H1 (cell line): ENCODE data around the gene PARP14. TPM values are rescaled to one million over a fixed set of nuclear protein-coding genes. Genes with fewer than 3 reads are reported as not detected.

Experiments used
- CTCF ChIA-PET: fragments of 300-600 bp; sonication (Branson Sonifier 250); formaldehyde crosslinking; loops from one replicate; lab custom pipeline; 2021; ENCODE audit not compliant: partially characterized antibody; lab: Charles Lee
- POLR2A ChIA-PET: fragments of 300-600 bp; sonication (Branson Sonifier 250); formaldehyde crosslinking; loops from one replicate; lab custom pipeline; 2021; ENCODE audit warnings: inconsistent platforms; ENCODE audit not compliant: partially characterized antibody; lab: Charles Lee
- DNase-seq, 2 experiments: peaks; one replicate each; pipeline versions ENCODE4 v3.0.0 to v3.0.0-alpha.2; 2010 to 2022; ENCODE audit warnings: low spot score in 2 of 2, low read depth in 1 of 2, mixed read lengths in 1 of 2
- FAIRE-seq: peaks from 2 replicates; lab custom pipeline; 2011; peaks lifted over from hg19 to GRCh38; lab: Jason Lieb, UNC
- H2AFZ ChIP-seq: 2 replicates; pipeline ENCODE4 v1.8.1; 2012; ENCODE audit warnings: low read length, inconsistent platforms
- H2AK5ac ChIP-seq: 2 replicates; pipeline ENCODE4 v1.6.1; 2013; ENCODE audit warnings: low read depth, low read length
- H2BK120ac ChIP-seq: replicated peaks from 2 replicates; pipeline ENCODE3; 2013; ENCODE audit warnings: low read depth, low read length, inconsistent platforms
- H2BK12ac ChIP-seq: 2 replicates; pipeline ENCODE4 v1.6.1; 2013; ENCODE audit warnings: low read depth, low read length
- H2BK15ac ChIP-seq: 2 replicates; pipeline ENCODE4 v1.6.1; 2013; ENCODE audit warnings: low read length
- H2BK20ac ChIP-seq: 2 replicates; pipeline ENCODE4 v1.6.1; 2013; ENCODE audit warnings: low read length
- H2BK5ac ChIP-seq: 2 replicates; pipeline ENCODE4 v1.6.1; 2013; ENCODE audit warnings: low read depth, low read length
- H3K14ac ChIP-seq: 2 replicates; pipeline ENCODE4 v1.6.1; 2013; ENCODE audit warnings: inconsistent platforms; ENCODE audit not compliant: insufficient read length
- H3K18ac ChIP-seq: 2 replicates; pipeline ENCODE4 v1.6.1; 2013; ENCODE audit warnings: low read length; ENCODE audit errors: extremely low read depth
- H3K23ac ChIP-seq: 2 replicates; pipeline ENCODE4 v1.6.1; 2013; ENCODE audit warnings: inconsistent platforms; ENCODE audit not compliant: insufficient read length
- H3K23me2 ChIP-seq: 2 replicates; pipeline ENCODE4 v1.6.1; 2013; ENCODE audit warnings: low read depth, low read length
- H3K27ac ChIP-seq: 2 replicates; pipeline ENCODE4 v1.6.1; 2011; ENCODE audit warnings: low read depth, low read length, inconsistent platforms
- H3K27me3 ChIP-seq, 4 experiments: replicated peaks in 1 of 4; 1 replicate in 1 of 4; 2 replicates in 3 of 4; pipeline versions ENCODE4 v1.6.1 to v1.8.1; 2011 to 2013; ENCODE audit warnings: low read length in 3 of 4, mild to moderate bottlenecking in 3 of 4, inconsistent platforms in 2 of 4, mixed read lengths in 2 of 4, moderate library complexity in 1 of 4; ENCODE audit not compliant: control insufficient read depth in 3 of 4, insufficient read depth in 3 of 4; ENCODE audit errors: extremely low read depth in 1 of 4
- H3K36me3 ChIP-seq, 4 experiments: 2 replicates each; pipeline versions ENCODE4 v1.6.1 to v1.8.1; 2011 to 2013; ENCODE audit warnings: mild to moderate bottlenecking in 4 of 4, low read length in 3 of 4, moderate library complexity in 2 of 4, control low read depth in 1 of 4, inconsistent platforms in 1 of 4; ENCODE audit not compliant: insufficient read depth in 4 of 4, control insufficient read depth in 2 of 4
- H3K4ac ChIP-seq: replicated peaks from 2 replicates; pipeline ENCODE3; 2013; ENCODE audit warnings: low read length, low read depth, mixed read lengths, inconsistent platforms; ENCODE audit not compliant: insufficient read length
- H3K4me1 ChIP-seq, 4 experiments: replicated peaks in 1 of 4; 1 replicate in 1 of 4; 2 replicates in 3 of 4; pipeline versions ENCODE4 v1.6.1 to v1.8.1; 2011 to 2013; ENCODE audit warnings: low read length in 3 of 4, inconsistent platforms in 2 of 4, mixed read lengths in 1 of 4; ENCODE audit not compliant: insufficient read depth in 4 of 4, control insufficient read depth in 3 of 4
- H3K4me2 ChIP-seq, 2 experiments: 2 replicates each; pipeline versions ENCODE4 v1.6.1 to v1.8.1; 2011 to 2013; ENCODE audit warnings: low read depth in 2 of 2, low read length in 2 of 2, control low read depth in 1 of 2, inconsistent platforms in 1 of 2, mild to moderate bottlenecking in 1 of 2; ENCODE audit not compliant: insufficient read depth in 1 of 2
- H3K4me3 ChIP-seq, 4 experiments: fragments of 200-600, 300-600 bp in 1 of 4; sonication (generic), shearing (Covaris generic), sonication (Bioruptor Twin) in 1 of 4; 2 replicates each; pipeline versions ENCODE4 v1.5.1 to v1.8.1; 2011 to 2016; ENCODE audit warnings: low read length in 4 of 4, low read depth in 3 of 4, control low read depth in 2 of 4, inconsistent platforms in 2 of 4, mild to moderate bottlenecking in 2 of 4, mixed read lengths in 1 of 4, moderate library complexity in 1 of 4; ENCODE audit not compliant: insufficient read depth in 2 of 4; ENCODE audit errors: extremely low read depth in 1 of 4
- H3K56ac ChIP-seq: replicated peaks from 2 replicates; pipeline ENCODE3; 2013; ENCODE audit warnings: low read depth, mild to moderate bottlenecking, mixed read lengths, low read length, inconsistent platforms; ENCODE audit not compliant: insufficient read length
- H3K79me1 ChIP-seq: 2 replicates; pipeline ENCODE4 v1.6.1; 2013; ENCODE audit warnings: low read depth, low read length, control low read depth
- H3K79me2 ChIP-seq, 2 experiments: 2 replicates each; pipeline versions ENCODE4 v1.6.1 to v1.8.1; 2012 to 2013; ENCODE audit warnings: low read length in 2 of 2, mild to moderate bottlenecking in 2 of 2, inconsistent platforms in 1 of 2; ENCODE audit not compliant: insufficient read depth in 2 of 2, control insufficient read depth in 1 of 2
- H3K9ac ChIP-seq, 4 experiments: replicated peaks in 1 of 4; 1 replicate in 1 of 4; 2 replicates in 3 of 4; pipeline versions ENCODE4 v1.6.1 to v1.8.1; 2011 to 2013; ENCODE audit warnings: low read depth in 3 of 4, low read length in 3 of 4, control low read depth in 2 of 4, mild to moderate bottlenecking in 2 of 4, moderate library complexity in 2 of 4, inconsistent platforms in 1 of 4; ENCODE audit errors: extremely low read depth in 1 of 4
- H3K9me3 ChIP-seq, 2 experiments: 2 replicates each; pipeline versions ENCODE4 v1.6.1 to v1.8.1; 2012 to 2013; ENCODE audit warnings: mild to moderate bottlenecking in 2 of 2, moderate library complexity in 2 of 2, control low read depth in 1 of 2, inconsistent platforms in 1 of 2, low read depth in 1 of 2, low read length in 1 of 2, mixed read lengths in 1 of 2; ENCODE audit not compliant: insufficient read depth in 2 of 2
- H4K20me1 ChIP-seq, 2 experiments: replicated peaks in 1 of 2; 2 replicates each; pipeline versions ENCODE3 to v1.8.1; 2011 to 2013; ENCODE audit warnings: inconsistent platforms in 2 of 2, low read length in 2 of 2, mild to moderate bottlenecking in 1 of 2; ENCODE audit not compliant: insufficient read depth in 2 of 2, control insufficient read depth in 1 of 2
- H4K5ac ChIP-seq: 2 replicates; pipeline ENCODE4 v1.6.1; 2013; ENCODE audit warnings: low read length, low read depth, mixed read lengths, inconsistent platforms; ENCODE audit not compliant: insufficient read length
- H4K8ac ChIP-seq: 2 replicates; pipeline ENCODE4 v1.8.0; 2013; ENCODE audit warnings: mild to moderate bottlenecking, moderate library complexity, low read length, inconsistent platforms; ENCODE audit not compliant: insufficient read depth; ENCODE audit errors: extremely low read depth
- H4K91ac ChIP-seq: replicated peaks from 2 replicates; pipeline ENCODE3; 2013; ENCODE audit warnings: low read length, mixed read lengths, inconsistent platforms; ENCODE audit not compliant: insufficient read length
- ASH2L ChIP-seq: fragments of 200-600, 300-600 bp; sonication (generic); IDR thresholded peaks from one replicate; pipeline ENCODE4 v1.7.1; 2017; ENCODE audit warnings: low read length
- CEBPB ChIP-seq: IDR thresholded peaks from 2 replicates; pipeline ENCODE4 v1.6.1; 2012; ENCODE audit warnings: low read depth, low read length
- CHD2 ChIP-seq: IDR thresholded peaks from 2 replicates; pipeline ENCODE4 v1.6.1; 2012; ENCODE audit warnings: low read length, improper control_type of control experiment
- CTBP2 ChIP-seq: IDR thresholded peaks from 2 replicates; pipeline ENCODE4 v1.7.0; 2011; ENCODE audit warnings: borderline replicate concordance, mild to moderate bottlenecking, moderate library complexity, mixed read lengths, low read length; ENCODE audit not compliant: insufficient read depth, insufficient read length
- NANOG ChIP-seq: IDR thresholded peaks from 2 replicates; pipeline ENCODE4 v1.6.1; 2011; ENCODE audit warnings: low read length, low read depth, mild to moderate bottlenecking, inconsistent platforms; ENCODE audit not compliant: insufficient read depth, poor library complexity, severe bottlenecking
- POLR2AphosphoS5 ChIP-seq: IDR thresholded peaks from 2 replicates; pipeline ENCODE4 v1.6.1; 2011; ENCODE audit warnings: low read depth, low read length
- RAD21 ChIP-seq, 2 experiments: IDR thresholded peaks in 1 of 2; conservative IDR thresholded peaks in 1 of 2; 2 replicates each; pipeline ENCODE4 v1.6.1; 2011; ENCODE audit warnings: low read depth in 2 of 2, low read length in 2 of 2, improper control_type of control experiment in 1 of 2, inconsistent platforms in 1 of 2, mild to moderate bottlenecking in 1 of 2, moderate library complexity in 1 of 2
- RNF2 ChIP-seq: fragments of 200-900, 300-1000 bp; sonication (generic); IDR thresholded peaks from 2 replicates; pipeline ENCODE4 v1.7.1; 2016; ENCODE audit warnings: borderline replicate concordance, low read depth, mild to moderate bottlenecking, antibody characterized with exemption, low read length; ENCODE audit not compliant: poor library complexity, severe bottlenecking; ENCODE audit errors: missing control alignments
- SIN3A ChIP-seq, 2 experiments: IDR thresholded peaks in 1 of 2; conservative IDR thresholded peaks in 1 of 2; 2 replicates each; pipeline ENCODE4 v1.6.1; 2011 to 2012; ENCODE audit warnings: low read length in 2 of 2, improper control_type of control experiment in 1 of 2, low read depth in 1 of 2, mild to moderate bottlenecking in 1 of 2
- SUZ12 ChIP-seq: fragments of 200-600 bp; sonication (generic); IDR thresholded peaks from 2 replicates; pipeline ENCODE4 v1.6.1; 2012; ENCODE audit warnings: mild to moderate bottlenecking, inconsistent platforms, low read length, moderate library complexity, mixed read lengths
- TCF12 ChIP-seq: IDR thresholded peaks from 2 replicates; pipeline ENCODE4 v1.6.1; 2011; ENCODE audit warnings: low read depth, mild to moderate bottlenecking, low read length
- TEAD4 ChIP-seq: IDR thresholded peaks from 2 replicates; pipeline ENCODE4 v1.6.1; 2012; ENCODE audit warnings: low read depth, low read length, inconsistent platforms, mixed read lengths
- USF2 ChIP-seq: IDR thresholded peaks from 2 replicates; pipeline ENCODE4 v1.6.1; 2011; ENCODE audit warnings: low read length, improper control_type of control experiment
- WGBS, 2 experiments: shearing (Covaris generic) in 1 of 2; methylation state at CpG; one replicate each; pipeline versions ENCODE4 v1.1.6 to v1.1.7; 2013 to 2015; ENCODE audit warnings: low lambda C conversion rate in 2 of 2, mixed read lengths in 2 of 2, inconsistent platforms in 1 of 2, low coverage in 1 of 2, missing lambda C conversion rate in 1 of 2; ENCODE audit not compliant: insufficient replicate concordance in 2 of 2, insufficient coverage in 1 of 2, insufficient read length in 1 of 2; ENCODE audit errors: extremely low coverage in 1 of 2, missing lambda C conversion rate in 1 of 2; 5-methylcytosine and 5-hydroxymethylcytosine counted together
- polyA plus RNA-seq, 7 experiments: library from polyadenylated mRNA; depleted of rRNA in 3 of 7; stranded (reverse) in 5 of 7; unstranded in 2 of 7; fragments of >200 nt in 5 of 7; fragments of 200-250 nt in 2 of 7; gene quantifications; 1 replicate in 5 of 7; 2 replicates in 1 of 7; 4 replicates in 1 of 7; pipeline versions ENCODE4 v1.2.1 to v1.2.3, GENCODE V29; 2011 to 2013; ENCODE audit warnings: missing spikeins in 2 of 7, mixed read lengths in 2 of 7
- total RNA-seq: library from RNA; stranded (reverse); fragmentation: NEBNext Ultra II Directional; extraction: Animal tissue kit (Norgen Biotek cat#: 25700); gene quantifications from 2 replicates; pipeline ENCODE4 v1.2.1, GENCODE V29; 2021

The PARP14 gene
- total and polyA plus RNA-seq, 2 of the 8 experiments (the other 6 are each of a cell fraction or from before 2014, with no cell fraction given) = 12.6 to 17.6 TPM

GRCh38 chr3:122691195-122691594, 10.6 kb downstream of the PARP14 start:
- no peak overlapping the region for H2BK20ac ChIP-seq
- H3K4me3 ChIP-seq = no peak overlapping the region
- no peak overlapping the region for H2AK5ac ChIP-seq
- no peaks in the 10 kb centered on the region for H3K27me3 ChIP-seq
- CTCF ChIA-PET = no interaction called here
- no peak overlapping the region for H2BK120ac ChIP-seq
- no peak overlapping the region for H3K27ac ChIP-seq
- H3K56ac ChIP-seq = no peak overlapping the region
- H3K23me2 ChIP-seq = no peaks in the 10 kb centered on the region
- H2BK15ac ChIP-seq = no peak overlapping the region
- no peak for DNase-seq
- no peak overlapping the region for H4K5ac ChIP-seq
- 94% methylated on average over 4 of the region's 4 CpGs; no CpG with 5 or more reads in 1 of the 2 experiments for WGBS, 2 experiments
- no peaks in the 10 kb centered on the region for H4K20me1 ChIP-seq
- H3K36me3 ChIP-seq = peaks cover 2 to 25% (median 14%) of the 10 kb centered on the region in 4 experiments; a peak in 7 of 8 replicates
- H3K4me2 ChIP-seq = no peak overlapping the region
- no peak overlapping the region for H3K14ac ChIP-seq
- no peak overlapping the region for H2BK5ac ChIP-seq
- H3K4me1 ChIP-seq = no peaks in the 10 kb centered on the region
- H3K9me3 ChIP-seq = no peaks in the 10 kb centered on the region
- no peak overlapping the region for H3K18ac ChIP-seq
- FAIRE-seq = no peak
- no peak overlapping the region for H2BK12ac ChIP-seq
- no peak overlapping the region for H3K23ac ChIP-seq
- POLR2A ChIA-PET = no interaction called here
- H3K79me2 ChIP-seq = no peaks in the 10 kb centered on the region
- no peaks in the 10 kb centered on the region for H3K79me1 ChIP-seq
- no peak overlapping the region for H4K91ac ChIP-seq
- H4K8ac ChIP-seq = no peak overlapping the region
- no peak overlapping the region for H2AFZ ChIP-seq
- H3K9ac ChIP-seq = no peak overlapping the region
- no peak overlapping the region for H3K4ac ChIP-seq
- TF ChIP-seq CHD2 = no peak
- TF ChIP-seq SIN3A (conservative IDR thresholded peaks at IDR 0.05 in 1 of 2, IDR thresholded peaks at IDR 0.05 in 1 of 2; ENCODE audit: low read depth in 1 of 2, low read length in 2 of 2) = no peak
- TF ChIP-seq POLR2AphosphoS5 = no peak
- no peak for TF ChIP-seq CTBP2
- no peak for TF ChIP-seq ASH2L
- TF ChIP-seq TEAD4 = no peak
- no peak for TF ChIP-seq CEBPB
- no peak for TF ChIP-seq RAD21 (IDR thresholded peaks at IDR 0.05 in 1 of 2, conservative IDR thresholded peaks at IDR 0.05 in 1 of 2; ENCODE audit: low read depth in 2 of 2, low read length in 2 of 2)
- no peak for TF ChIP-seq TCF12
- no peak for TF ChIP-seq NANOG
- no peak for TF ChIP-seq RNF2
- TF ChIP-seq USF2 = no peak
- no peak for TF ChIP-seq SUZ12
